ENCODE results near the gene EP400.

The EP400 gene

GRCh38 chr12:132014092-132014914 is 64.6 kb downstream of the EP400 start:
- DNase-seq (ENCODE audit: extremely low read depth in 1 of 2, low read depth in 1 of 2) = no peak

- no peak for DNase-seq (ENCODE audit: extremely low read depth in 1 of 2, low read depth in 1 of 2)
Observed at GRCh38 chr12:132014915-132015280, 65.2 kb downstream of the EP400 start.

GRCh38 chr12:132015686-132016430 is 66.1 kb downstream of the EP400 start:
- DNase-seq (ENCODE audit: extremely low read depth in 1 of 2, low read depth in 1 of 2) = no peak

GRCh38 chr12:132018193-132018916 is 68.6 kb downstream of the EP400 start:
- DNase-seq (ENCODE audit: extremely low read depth in 1 of 2, low read depth in 1 of 2) = no peak

GRCh38 chr12:132019891-132020290 is 70.1 kb downstream of the EP400 start:
- DNase-seq (ENCODE audit: extremely low read depth in 1 of 2, low read depth in 1 of 2) = no peak

- no peak for DNase-seq (ENCODE audit: extremely low read depth in 1 of 2, low read depth in 1 of 2)
Observed at GRCh38 chr12:132020292-132020691, 70.5 kb downstream of the EP400 start.

- DNase-seq (ENCODE audit: extremely low read depth in 1 of 2, low read depth in 1 of 2) = no peak
Observed at GRCh38 chr12:132021031-132021871, 71.5 kb downstream of the EP400 start.

GRCh38 chr12:132021965-132022364 is 72.2 kb downstream of the EP400 start:
- DNase-seq (ENCODE audit: extremely low read depth in 1 of 2, low read depth in 1 of 2) = no peak

GRCh38 chr12:132023658-132024057 is 73.9 kb downstream of the EP400 start:
- no peak for DNase-seq (ENCODE audit: extremely low read depth in 1 of 2, low read depth in 1 of 2)

GRCh38 chr12:132024758-132025157 is 75.0 kb downstream of the EP400 start:
- no peak for DNase-seq (ENCODE audit: extremely low read depth in 1 of 2, low read depth in 1 of 2)

- DNase-seq (ENCODE audit: extremely low read depth in 1 of 2, low read depth in 1 of 2) = no peak
Observed at GRCh38 chr12:132025526-132025925, 75.8 kb downstream of the EP400 start.

- DNase-seq (ENCODE audit: extremely low read depth in 1 of 2, low read depth in 1 of 2) = no peak
Observed at GRCh38 chr12:132026061-132026795, 76.5 kb downstream of the EP400 start.

GRCh38 chr12:132026796-132027500 is 77.2 kb downstream of the EP400 start:
- no peak for DNase-seq (ENCODE audit: extremely low read depth in 1 of 2, low read depth in 1 of 2)

- no peak for DNase-seq (ENCODE audit: extremely low read depth in 1 of 2, low read depth in 1 of 2)
Observed at GRCh38 chr12:132027636-132028035, 77.9 kb downstream of the EP400 start.

GRCh38 chr12:132028111-132028510 is 78.4 kb downstream of the EP400 start:
- DNase-seq (ENCODE audit: extremely low read depth in 1 of 2, low read depth in 1 of 2) = no peak

GRCh38 chr12:132029503-132030300 is 80.0 kb downstream of the EP400 start:
- no peak for DNase-seq (ENCODE audit: extremely low read depth in 1 of 2, low read depth in 1 of 2)

- no peak for DNase-seq (ENCODE audit: extremely low read depth in 1 of 2, low read depth in 1 of 2)
Observed at GRCh38 chr12:132030367-132031038, 80.8 kb downstream of the EP400 start.

GRCh38 chr12:132033627-132034026 is 83.9 kb downstream of the EP400 start:
- no peak for DNase-seq (ENCODE audit: extremely low read depth in 1 of 2, low read depth in 1 of 2)

All from stimulated activated CD8-positive, alpha-beta memory T cell treated with anti-CD3 and anti-CD28 coated beads, Interleukin-7, amount 100 ng/mL, for 48 hours (primary cell).